ENCODE data around the gene CCNI.
"Not testable (repeated sequence)": the region's sequence is repeated elsewhere in the genome, so short reads cannot be mapped to it uniquely, and the experiment has no call there.

The CCNI gene

DNA sequence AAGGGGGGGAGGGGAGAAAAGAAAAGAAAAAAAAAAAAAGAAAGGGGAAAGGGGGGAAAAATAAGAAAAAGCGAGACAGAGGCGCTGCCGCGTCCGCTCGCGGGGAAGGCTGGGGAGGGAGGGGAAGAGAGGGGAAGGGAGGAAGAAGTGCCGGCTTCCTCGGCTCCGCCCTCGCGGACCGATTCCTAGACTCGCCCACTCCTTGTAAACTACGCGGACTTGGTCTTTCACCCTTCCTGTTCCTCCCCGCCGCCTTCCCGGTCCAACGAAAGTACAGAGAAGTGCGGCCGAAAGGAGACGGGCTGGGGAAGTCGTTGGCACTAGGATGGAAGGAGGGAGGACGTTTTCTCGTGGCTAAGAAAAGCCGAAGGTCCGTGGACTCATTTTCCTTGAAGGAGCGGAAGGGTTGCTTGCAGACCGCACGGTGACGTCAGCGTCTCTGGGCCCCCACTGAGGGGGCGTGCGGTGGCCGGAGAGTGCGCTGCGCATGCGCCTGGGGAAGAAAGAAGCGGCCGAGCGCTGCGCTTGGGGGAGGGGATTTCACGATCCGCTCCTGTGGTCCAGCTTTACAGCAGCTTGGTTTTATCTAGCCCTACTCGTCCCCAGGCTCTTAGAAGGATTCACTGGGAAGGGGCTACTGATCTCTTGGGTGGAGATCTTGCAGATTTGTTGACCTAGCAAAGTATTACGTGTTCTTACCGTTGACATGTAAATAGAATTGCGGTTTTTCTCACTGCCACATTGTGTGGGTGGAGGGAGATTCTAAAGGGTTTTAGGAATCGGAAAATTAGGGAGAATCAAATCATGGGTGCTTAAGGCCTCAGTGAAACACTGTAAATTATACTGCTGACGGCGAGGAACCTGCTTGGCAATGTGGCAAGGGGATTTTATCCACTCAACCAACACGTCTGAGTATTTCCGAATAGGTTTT lies at the start of gene CCNI:
Gene CCNI, minus strand, starts transcription at position 121 of the 931 bp plus-strand sequence. CDS start 9,627 bp downstream, outside the sequence.
- DNase-seq (ENCODE audit: low read depth), result peak; percentile 85

DNA sequence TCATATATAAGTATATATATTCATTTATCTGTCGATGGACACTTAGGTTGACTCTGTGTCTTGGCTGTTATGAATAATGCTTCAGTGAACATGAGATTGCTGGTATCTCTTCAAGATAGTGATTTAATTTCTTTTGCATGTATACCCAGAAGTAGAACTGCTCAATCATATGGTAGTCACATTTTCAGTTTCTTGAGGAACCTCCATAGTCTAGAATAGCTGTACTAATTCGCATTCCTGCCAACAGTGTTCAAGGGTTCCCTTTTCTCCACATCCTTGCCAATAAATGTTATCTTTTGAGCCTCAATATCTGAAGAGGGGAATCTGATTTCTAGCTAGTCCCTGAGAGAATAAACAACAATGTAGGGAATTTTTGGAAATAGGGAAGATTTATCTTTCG lies 48.8 kb upstream of the CCNI start:
- no peak for DNase-seq (ENCODE audit: low read depth)

GRCh38 chr4:77123411-77123810 lies 47.6 kb upstream of the CCNI start:
- DNase-seq (ENCODE audit: low read depth), result no peak

DNA sequence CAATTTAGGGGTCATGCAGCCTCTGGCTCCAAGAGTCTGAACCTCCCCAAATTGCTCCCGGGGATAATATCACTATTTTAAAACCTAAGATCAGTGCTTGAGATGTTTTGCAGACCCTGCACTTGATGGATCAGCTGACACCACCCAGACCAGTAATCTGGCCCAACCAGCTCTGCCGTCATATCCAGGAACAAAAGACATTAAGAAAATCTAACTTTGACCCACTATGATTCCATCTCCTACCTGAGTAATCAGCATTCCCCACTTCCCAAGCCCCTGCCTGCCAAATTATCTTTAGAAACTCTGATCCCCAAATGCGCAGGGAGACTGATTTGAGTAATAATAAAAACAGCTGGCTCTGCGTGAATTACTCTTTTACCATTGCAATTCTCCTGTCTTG lies 46.9 kb upstream of the CCNI start:
- no peak for DNase-seq (ENCODE audit: low read depth)

DNA sequence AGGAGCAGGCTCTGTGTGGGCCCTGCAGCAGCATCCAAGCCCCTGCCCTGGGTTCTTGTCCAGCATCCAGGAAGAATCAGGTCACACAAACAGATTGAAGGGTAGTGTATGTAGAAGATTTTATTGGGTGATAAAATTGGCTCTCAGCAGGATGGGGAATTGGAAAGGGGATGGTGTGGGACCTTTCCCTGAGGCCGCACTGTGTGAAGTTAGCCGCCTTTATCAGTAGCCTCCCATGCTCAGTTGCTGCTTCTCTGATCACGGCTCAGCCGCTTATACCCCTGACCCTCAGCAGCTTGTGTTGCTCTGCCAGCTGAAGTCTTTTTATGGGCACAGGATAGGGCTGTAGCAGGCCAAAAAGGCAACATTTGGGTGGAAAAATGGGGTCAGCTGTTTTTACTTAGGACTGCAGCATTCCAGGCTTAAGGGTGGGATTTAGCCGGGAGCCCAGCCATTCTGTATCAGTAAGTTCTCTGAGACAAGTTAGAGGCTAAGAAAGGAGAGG lies 46.0 kb upstream of the CCNI start:
- DNase-seq (ENCODE audit: low read depth), result no peak

DNA sequence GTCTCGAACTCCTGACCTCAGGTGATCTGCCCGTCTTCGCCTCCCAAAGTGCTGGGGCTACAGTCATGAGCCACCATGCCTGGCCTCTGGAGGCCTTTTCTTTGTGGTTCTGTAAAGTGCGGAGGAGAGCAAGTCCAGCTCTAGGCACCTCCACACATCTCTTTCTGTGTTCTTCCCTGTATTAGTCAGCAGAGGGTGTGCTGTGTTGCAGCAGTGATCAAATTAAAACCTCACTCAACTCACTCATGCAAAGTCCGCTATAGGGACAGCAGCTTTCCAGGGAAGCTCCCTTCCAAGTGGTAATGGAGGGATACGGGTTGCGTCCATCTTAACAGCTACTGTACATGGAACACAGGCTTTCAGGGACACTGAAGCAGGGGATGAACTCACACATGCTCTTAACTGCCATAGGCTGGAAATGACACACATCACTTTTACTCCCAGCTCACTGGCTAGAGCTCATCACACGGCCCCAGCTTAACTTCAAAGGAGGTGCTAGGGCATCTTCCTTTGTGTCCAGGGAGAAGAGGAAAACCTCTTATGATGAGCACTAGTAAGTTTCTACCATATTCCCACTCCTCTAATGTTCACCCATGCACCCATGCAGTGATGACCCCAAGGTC lies 45.2 kb upstream of the CCNI start:
- no peak for DNase-seq (ENCODE audit: low read depth)

GRCh38 chr4:77117721-77118120 lies 41.9 kb upstream of the CCNI start:
- DNase-seq (ENCODE audit: low read depth), result no peak

- DNase-seq (ENCODE audit: low read depth), result no peak
Observed at GRCh38 chr4:77113069-77113468, 37.3 kb upstream of the CCNI start.

DNA sequence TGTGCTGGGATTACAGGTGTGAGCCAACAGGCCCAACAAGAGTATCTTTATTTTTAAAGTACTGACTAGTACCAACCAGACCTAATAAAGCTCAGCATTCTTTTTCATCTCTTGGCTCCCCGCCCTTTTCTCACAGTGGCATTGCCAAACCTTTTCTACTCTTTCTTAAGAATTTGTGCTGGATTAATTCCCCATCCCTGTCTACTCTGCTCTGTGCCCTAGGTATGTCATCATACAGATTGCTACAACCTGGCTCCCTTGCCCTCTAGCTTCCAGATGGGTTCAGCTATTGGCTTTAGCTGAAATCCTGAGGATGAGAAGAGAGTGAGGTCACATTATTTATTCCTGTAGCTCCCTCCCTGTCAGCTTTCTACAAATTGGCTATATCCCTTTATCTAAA lies 34.9 kb upstream of the CCNI start:
- no peak for DNase-seq (ENCODE audit: low read depth)

DNA sequence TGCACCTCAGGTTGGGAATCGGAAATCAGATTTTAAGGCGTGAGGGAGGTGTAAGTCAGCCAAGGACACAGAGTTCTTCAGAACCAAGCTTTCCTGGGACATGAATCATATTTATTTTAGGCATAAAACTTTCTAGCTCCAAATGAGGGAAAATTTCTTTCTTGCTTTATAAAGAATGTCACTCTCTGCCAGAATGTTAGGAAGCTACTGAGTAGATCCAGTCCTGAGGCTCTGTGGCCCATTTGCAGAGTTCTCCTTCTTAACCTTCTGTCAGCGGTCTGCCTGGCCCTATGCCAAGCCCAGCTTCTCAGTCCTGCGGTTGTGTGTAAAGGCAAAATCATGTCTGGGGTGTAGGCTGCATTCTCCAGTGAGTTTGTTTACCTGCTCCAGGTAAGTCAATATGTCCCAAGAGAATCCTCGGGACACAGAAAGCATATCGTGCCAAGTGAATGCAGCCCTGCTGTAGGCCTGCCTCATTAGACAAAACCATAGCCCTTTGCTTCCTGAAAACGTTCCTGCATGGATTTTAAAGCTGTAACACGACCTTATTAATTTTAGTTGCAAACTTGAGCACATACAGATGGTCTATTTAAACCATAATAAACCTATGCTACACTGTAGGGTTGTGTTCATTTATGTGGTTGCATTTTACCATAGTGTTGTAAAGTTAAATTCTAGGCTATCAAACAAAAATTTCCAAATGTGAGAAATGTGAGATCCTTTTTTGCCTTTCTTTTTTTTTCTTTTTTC lies 29.2 kb upstream of the CCNI start:
- DNase-seq (ENCODE audit: low read depth), result no peak

GRCh38 chr4:77104388-77104787 lies 28.6 kb upstream of the CCNI start:
- no peak for DNase-seq (ENCODE audit: low read depth)

GRCh38 chr4:77100234-77100633 lies 24.4 kb upstream of the CCNI start:
- no peak for DNase-seq (ENCODE audit: low read depth)

DNA sequence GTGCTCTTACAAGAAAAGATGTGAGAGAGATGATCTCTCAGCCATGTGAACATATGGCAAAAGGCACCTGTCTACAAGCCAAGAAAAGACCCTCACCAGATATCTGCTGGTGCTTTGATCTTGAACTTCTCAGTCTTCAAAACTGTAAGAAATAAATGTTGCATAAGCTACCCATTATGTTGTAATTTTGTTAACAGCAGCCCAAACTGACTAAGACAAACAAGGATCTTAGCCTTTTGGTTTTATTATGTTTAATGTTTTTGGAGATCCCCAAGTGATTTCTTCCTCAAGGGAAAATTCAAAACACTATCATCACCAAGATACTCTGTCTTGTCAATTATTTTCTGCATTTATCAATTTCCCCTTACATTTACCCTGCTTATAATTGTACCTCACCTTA lies 21.8 kb upstream of the CCNI start:
- DNase-seq (ENCODE audit: low read depth), result no peak

GRCh38 chr4:77095101-77095821 lies 19.5 kb upstream of the CCNI start:
- DNase-seq (ENCODE audit: low read depth), result peak; percentile 30

- DNase-seq (ENCODE audit: low read depth), result no peak
Observed at GRCh38 chr4:77094496-77094895, 18.7 kb upstream of the CCNI start.

- DNase-seq (ENCODE audit: low read depth), result no peak
Observed at GRCh38 chr4:77093401-77093800, 17.6 kb upstream of the CCNI start.

GRCh38 chr4:77092975-77093374 lies 17.2 kb upstream of the CCNI start:
- DNase-seq (ENCODE audit: low read depth), result no peak

DNA sequence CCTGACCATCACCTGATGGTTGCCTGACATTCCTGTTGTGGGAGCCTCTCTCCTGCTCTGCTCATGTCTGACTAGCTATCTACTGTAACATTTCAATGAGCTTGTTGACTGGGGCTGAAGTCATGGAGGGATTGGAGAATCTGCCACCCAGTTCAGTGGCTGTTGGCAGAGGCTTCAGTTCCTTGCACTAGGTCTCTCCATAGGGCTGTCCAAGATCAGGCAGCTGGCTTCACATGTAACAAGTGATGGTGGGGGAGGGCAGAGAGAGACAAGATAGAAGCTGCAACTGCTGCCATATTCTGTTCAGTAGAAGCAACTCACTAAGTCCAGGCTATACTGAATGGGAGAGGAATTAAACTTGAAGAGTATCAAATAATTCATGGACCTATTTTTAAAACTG lies 14.1 kb upstream of the CCNI start:
- no peak for DNase-seq (ENCODE audit: low read depth)

DNA sequence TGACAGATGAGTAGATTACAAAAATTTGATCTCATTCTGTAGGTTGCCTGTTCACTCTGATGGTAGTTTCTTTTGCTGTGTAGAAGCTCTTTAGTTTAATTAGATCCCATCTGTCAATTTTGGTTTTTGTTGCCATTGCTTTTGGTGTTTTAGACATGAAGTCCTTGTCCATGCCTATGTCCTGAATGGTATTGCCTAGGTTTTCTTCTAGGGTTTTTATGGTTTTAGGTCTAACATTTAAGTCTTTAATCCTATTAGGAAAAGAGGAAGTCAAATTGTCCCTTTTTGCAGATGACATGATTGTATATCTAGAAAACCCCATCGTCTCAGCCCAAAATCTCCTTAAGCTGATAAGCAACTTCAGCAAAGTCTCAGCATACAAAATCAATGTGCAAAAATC lies 11.2 kb upstream of the CCNI start:
- DNase-seq (ENCODE audit: low read depth), result not testable (repeated sequence)

- DNase-seq (ENCODE audit: low read depth), result no peak
Observed at GRCh38 chr4:77084019-77084639, 8.3 kb upstream of the CCNI start.

- DNase-seq (ENCODE audit: low read depth), result no peak
Observed at GRCh38 chr4:77082886-77083608, 7.3 kb upstream of the CCNI start.
